CD4-positive, alpha-beta T cell treated with Interleukin-6 at 100 ng/mL for 8 hours (primary cell): ENCODE data around the gene TRRAP.

Experiments
- DNase-seq: peaks from one replicate; pipeline ENCODE4 v3.0.0-alpha.2; 2020; ENCODE audit warnings: mixed read lengths, low spot score

Gene TRRAP

GRCh38 chr7:99006739-99007424, 128.6 kb downstream of the TRRAP start:
- no peak for DNase-seq

GRCh38 chr7:99008181-99008631, 129.9 kb downstream of the TRRAP start:
- no peak for DNase-seq

GRCh38 chr7:99008921-99009530, 130.7 kb downstream of the TRRAP start:
- DNase-seq = no peak

GRCh38 chr7:99010281-99010680, 131.9 kb downstream of the TRRAP start:
- DNase-seq = no peak

GRCh38 chr7:99011341-99011705, 133.0 kb downstream of the TRRAP start:
- no peak for DNase-seq

DNA sequence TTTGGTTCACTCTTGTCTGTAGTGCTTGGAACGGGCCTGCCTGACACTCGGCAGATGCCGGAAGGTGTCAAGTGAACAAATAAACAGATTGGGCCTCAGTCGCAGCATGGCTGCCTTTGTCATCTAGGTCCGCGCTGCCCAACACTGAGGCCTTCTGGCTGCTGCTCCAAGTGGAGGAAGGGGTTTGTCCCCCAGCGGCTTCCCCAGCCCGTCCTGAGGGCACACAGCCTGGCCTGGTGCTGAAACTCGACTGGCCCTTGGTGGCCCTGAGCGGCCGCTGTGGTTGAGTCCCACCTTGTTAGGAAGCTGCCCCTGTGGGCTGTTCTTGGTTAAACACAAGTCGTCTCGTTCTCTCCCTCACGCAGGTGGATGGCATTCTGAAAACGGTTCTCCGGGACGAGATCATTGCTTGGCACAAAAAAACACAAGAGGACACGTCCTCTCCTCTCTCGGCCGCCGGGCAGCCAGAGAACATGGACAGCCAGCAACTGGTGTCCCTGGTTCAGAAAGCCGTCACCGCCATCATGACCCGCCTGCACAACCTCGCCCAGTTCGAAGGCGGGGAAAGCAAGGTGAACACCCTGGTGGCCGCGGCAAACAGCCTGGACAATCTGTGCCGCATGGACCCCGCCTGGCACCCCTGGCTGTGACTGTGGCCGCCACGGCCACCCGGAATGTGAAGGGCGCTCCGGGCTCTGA, 133.5 kb downstream of the TRRAP start:
- no peak for DNase-seq

DNA sequence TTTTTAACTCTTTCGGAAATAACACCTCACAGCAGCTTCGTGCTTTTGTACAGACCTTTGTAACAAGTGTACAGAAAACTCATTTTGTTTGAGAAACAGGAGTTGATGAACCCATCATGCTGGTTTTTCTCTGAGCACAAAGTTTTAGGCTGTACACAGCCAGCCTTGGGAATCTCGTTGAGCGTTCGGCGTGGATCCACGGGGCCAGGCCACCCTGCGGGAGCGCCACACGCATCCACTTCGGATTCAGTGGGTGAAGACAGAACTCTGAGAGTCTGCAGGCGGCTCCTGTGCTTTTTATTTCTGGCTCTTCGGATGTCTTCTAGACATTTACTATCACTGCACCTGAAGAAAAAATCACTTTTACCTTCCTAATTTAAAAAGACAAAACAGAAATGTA, 134.4 kb downstream of the TRRAP start:
- no peak for DNase-seq

- DNase-seq = no peak
Measured at GRCh38 chr7:99013266-99014112, 135.2 kb downstream of the TRRAP start.

- no peak for DNase-seq
Measured at GRCh38 chr7:99014113-99014985, 136.0 kb downstream of the TRRAP start.

GRCh38 chr7:99016196-99016595, 137.9 kb downstream of the TRRAP start:
- DNase-seq = no peak

DNA sequence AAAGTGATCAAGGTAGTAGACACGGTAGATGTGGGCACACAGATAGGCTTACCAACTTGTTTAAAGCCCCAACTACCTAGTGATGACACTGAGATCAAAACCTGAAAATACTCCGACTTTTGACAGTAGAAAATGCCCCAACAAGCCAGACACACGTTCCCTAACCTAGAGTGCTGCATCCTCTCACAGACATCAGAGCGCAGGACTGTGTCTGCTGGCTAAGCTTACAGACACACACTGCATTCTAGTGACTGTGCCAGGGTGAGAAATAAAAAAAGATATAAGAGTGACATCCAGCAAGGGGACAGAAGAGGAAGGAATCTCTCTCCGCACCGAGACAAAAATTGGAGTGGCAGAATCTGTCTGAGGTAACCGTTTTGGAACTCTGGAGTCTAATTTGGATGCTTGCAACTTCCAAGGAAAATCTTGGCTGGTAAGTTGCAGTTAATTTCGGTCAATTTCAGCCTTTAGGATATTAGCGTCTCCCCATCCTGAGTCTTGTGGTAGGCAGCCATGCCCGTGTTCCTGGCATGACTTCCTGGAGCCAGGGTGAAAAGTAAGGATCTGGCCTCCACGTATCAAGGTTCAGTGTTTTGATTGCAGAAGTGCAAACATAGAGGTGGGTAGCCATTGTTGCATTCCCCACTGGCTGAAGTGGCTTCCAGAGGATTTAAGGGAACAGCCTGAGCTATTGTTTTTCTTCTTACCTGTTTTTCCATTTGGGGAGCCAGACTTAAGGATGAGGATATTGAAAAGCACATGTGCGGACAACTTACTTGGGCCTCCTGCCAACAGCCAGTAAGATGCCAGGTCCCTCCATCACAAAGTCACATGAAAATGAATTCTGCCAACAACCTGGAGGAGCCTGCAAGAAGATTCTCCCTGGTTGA, 141.4 kb downstream of the TRRAP start:
- DNase-seq = no peak

DNA sequence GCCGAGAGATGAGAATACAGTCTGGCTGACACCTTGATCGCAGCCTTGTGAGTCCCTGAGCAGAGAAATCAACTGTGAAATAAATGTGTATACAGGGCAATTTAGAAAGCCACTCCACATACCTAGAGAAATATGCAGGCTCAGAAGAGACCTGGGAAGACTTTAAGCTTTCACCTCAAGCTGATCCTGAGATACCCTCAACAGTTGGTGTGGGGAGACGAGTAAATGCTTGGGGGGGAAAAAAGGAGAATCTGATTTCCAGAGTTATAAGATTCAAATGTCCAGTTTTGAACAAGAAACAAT, 142.0 kb downstream of the TRRAP start:
- DNase-seq = no peak

GRCh38 chr7:99021941-99022560, 143.7 kb downstream of the TRRAP start:
- no peak for DNase-seq

DNA sequence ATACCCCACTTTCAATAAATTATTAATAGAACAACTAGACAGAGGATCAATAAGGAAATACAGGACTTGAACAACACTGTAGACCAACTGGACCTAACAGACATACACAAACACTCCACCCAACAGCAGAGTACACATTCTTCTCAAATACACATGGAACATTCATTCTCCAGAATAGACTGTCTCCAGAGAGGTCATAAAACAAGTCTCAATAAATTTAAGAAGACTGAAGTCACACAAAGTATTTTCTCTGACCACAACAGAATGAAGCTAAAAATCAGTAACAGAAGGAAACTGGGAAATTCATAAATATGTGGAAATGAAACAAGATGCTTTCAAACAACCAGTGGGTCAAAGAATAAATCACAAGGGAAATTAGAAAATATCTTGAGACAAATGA, 145.7 kb downstream of the TRRAP start:
- no peak for DNase-seq

- no peak for DNase-seq
Measured at GRCh38 chr7:99027241-99027640, 148.9 kb downstream of the TRRAP start.

GRCh38 chr7:99027841-99028240, 149.5 kb downstream of the TRRAP start:
- DNase-seq = no peak

GRCh38 chr7:99028261-99028973, 150.1 kb downstream of the TRRAP start:
- DNase-seq = no peak

- DNase-seq = no peak
Measured at GRCh38 chr7:99029466-99030435, 151.4 kb downstream of the TRRAP start.
